ENCODE data around the gene TEX38.
"Not testable (repeated sequence)": the region's sequence is repeated elsewhere in the genome, so short reads cannot be mapped to it uniquely, and the experiment has no call there.

TEX38 gene
- total RNA-seq, result 0 to 0.12 (median 0) reads per million in 4 experiments

DNA sequence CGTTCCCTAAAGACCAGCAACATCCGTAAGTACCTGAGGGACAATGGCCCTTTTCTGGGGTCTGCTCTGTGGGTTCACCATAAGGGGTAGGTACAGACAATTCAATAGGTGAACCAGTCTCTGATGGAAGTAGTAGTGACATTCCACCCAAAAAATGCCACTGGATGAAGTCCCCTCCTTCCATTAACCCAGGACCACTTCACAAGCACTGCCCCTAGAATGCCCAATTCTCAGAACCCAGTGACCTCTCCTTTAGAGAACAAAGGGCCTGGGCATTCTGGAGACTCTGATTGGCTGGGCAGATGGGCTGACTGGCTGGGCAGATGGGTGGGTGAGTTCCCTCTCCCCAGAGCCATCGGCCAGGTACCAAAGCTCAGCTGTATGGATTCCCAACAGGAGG is at the start of gene TEX38:
TSS of gene TEX38 (plus strand) at position 301 of the 400 bp plus-strand sequence. CDS start at position 382, 81 bp downstream.
- DNase-seq, result no peak

- no peak for DNase-seq
These were observed 49.7 kb upstream of the TEX38 start for GRCh38 chr1:46621930-46622329.

DNA sequence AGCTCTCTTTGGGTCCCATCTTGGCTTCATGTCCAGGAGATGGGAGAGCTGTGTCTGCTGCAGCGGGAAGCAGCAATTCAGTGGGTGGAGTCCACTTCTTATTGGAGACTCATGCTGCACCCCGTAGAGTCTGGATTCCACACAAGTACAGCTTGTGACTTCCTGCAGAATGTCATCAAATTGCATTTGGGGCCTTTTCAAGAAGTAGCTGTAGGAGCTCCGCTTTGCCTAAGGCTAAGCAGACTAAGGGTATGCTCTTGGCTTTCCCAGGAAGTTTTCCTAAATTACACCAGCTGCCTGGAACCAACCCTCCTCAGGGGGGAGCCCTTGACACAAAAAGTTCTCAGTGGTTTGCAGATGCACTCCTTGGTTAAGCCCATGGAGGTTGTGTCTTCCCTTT is 49.3 kb upstream of the TEX38 start:
- no peak for DNase-seq

DNA sequence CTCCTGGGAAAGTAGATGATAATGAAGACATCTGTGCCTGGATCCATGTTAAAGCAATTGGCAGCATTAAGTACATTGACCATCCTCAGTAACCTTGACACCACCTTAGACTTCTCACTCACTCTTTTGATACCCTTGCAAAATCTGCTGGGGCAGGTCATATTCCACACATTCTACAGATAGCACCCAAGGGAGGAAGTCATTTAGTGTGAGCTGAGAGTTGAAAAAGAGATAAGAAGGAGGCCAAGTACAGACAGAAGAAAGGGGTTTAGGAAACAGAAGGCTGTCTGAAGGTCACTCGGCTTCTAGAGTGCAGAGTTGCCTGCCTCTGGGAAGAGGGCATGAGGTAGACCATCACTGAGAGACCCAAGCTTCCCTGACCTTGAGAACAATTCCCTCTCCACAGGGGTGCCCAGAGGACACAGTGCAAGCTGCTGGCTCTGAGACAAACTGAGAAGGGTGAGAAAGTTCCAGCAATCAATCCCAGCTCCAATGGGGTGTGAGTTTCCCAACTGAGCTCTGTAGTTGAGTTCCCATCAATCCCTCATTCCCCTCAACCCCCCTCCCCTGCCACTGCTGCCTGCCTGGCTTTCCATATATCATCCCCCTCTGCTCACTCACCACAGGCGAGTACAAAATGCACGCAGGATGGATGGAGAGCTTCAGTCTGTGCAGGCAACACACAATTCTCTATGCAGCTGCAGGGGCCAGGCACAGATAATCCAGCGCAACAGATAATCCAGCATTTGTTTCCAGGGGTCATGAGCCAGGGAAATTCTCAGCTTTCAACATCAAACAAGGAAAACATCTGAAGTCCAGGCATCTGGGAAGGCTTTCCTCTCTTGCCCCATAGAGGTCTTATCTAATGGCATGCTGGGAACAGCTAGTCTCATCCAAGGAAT is 47.7 kb upstream of the TEX38 start:
- no peak for DNase-seq

DNA sequence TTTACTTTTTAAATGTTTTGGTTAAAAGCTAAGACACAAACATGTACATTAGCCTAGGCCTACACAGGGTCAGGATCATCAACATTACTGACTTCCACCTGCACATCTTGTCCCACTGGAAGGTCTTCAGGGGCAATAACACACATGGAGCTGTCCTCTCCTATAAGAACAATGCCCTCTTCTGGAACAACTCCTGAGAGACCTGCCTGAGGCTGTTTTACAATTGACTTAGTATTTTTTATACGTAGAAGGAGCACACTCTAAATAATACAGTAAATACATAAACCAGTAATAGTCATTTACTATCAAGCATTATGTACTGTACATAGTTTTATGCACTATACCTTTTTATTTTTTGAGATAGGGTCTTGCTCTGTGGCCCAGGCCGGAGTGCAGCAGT is 40.9 kb upstream of the TEX38 start:
- DNase-seq, result no peak

GRCh38 chr1:46635205-46635604 is 36.4 kb upstream of the TEX38 start:
- no peak for DNase-seq

DNA sequence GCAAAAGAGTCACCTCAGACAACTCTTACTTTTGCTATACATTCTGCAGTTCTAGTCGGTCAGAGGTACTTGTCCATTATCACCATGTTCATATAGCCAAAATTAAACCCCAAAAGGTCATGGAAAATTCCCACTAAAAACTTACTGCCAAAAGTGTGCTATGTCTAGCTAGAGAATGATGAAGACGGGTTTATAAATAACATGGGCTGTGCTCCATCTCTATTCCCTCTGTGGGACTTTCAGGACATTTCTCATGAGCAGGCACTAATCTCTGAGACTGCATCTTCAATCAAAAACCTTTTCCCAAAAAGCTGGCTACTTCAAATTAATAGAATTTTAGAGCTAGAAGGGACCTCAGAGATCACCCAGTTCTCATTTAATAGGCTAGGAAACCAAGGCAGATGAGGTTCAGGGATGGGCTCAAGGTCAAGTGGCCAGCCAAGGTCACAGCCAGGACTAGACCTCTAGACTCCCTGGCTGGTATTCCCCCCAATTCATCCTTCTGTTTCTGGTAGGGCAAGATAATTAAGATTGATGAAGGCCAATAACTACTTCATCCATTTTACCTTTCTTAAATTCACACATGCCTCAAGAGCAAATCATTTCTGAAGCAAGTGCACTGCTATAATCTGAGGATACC is 34.1 kb upstream of the TEX38 start:
- DNase-seq, result no peak

DNA sequence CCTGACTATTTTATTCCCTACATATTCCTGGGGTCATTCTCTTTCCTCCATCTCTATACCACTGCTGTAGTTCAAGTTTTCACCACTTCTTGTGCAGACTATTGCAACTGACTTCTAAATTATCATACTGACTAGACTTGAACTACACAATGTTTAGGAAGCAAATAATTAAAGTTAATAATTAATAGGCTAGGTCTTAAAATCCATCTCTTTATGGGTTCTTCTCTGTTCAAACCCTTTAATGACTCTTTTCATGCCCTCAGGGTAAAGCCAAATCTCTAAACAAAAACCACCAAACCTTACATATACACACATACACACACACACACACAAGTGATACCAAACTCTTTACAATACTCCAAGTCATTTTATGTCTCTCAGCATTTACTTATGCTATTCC is 32.7 kb upstream of the TEX38 start:
- DNase-seq, result no peak

DNA sequence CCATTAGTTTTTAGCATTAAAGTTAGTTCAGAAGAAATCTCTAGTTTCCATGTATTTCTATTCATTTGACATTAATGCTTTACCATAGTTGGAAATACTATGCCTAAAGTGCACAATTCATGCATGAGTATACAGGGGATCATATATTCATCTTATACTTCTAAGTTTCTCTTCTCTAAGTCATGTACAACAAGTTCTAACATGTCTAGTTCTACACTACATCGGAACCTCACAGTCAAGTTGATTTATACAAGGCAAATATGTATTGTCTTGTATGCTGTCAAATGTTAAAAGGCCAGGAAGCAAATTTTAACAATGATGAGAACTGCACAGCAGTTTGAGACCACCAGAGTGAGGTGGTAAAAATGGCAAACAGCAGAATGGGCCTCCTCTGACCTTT is 32.1 kb upstream of the TEX38 start:
- DNase-seq, result no peak

DNA sequence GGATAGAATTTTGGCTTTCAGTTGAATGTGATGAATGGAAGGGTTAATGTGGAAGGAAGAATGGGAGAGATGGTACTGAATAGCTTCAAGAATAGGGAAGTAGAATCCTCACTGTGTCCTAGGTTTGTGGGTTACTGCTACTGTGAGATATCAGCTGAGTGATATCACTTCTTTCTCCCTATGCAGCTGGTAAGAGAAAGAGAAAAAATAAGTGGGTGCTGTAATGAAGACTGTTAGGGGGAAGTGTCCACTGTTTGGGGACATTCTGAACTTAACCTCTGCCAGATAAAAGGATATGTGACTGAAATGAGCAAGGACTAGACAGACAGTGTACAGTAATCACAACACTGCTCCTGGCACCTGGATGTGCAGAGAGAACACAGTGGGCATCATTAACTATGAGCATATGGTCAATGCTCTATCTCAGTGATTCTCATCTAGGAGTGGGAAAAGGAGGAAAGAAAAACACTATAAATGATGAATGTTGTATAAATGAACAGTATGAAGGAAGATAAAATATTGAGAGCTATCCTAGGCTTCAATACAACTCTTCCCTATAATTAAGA is 29.5 kb upstream of the TEX38 start:
- DNase-seq, result no peak

GRCh38 chr1:46643368-46643775 is 28.3 kb upstream of the TEX38 start:
- DNase-seq, result no peak

- DNase-seq, result no peak
These were observed 25.8 kb upstream of the TEX38 start for GRCh38 chr1:46645815-46646214.

- no peak for DNase-seq
These were observed 25.3 kb upstream of the TEX38 start for GRCh38 chr1:46646331-46646730.

DNA sequence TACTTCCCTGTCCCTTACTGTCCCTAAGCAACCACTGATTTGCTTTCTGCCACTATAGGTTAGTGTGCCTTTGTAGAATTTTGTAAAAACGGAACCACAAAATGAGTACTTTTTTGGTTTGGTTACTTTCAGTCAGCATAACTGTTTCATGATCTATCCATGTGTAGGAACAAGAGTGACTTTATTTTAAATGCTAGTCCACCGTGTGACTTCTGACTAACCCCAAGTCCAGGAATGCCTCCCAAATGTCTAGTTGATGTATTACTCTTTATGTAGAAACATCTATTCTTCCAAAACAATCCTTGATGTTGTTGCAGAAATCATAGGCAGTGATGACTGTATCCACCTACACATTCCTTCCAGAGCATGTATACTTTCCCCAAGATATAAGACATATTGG is 24.8 kb upstream of the TEX38 start:
- DNase-seq, result no peak

GRCh38 chr1:46647611-46648010 is 24.0 kb upstream of the TEX38 start:
- DNase-seq, result no peak

DNA sequence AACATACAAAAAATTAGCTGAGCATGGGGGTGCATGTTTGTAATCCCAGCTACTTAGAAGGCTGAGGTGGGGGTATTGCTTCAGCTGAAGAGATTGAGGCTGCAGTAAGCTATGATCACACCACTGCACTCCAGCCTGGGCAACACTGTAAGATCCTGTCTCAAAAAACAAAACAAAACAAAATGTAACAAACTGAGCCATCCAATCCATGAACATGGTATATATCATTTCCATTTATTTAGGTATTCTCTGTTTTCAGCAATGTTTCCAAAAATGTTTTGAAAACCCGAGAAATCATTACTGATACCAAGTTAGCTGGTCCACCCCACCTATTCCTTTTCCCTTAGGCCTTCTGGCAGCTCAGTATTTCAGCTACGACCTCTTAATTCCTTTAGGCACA is 21.9 kb upstream of the TEX38 start:
- DNase-seq, result no peak

- no peak for DNase-seq
These were observed 21.2 kb upstream of the TEX38 start for GRCh38 chr1:46650491-46650890.

DNA sequence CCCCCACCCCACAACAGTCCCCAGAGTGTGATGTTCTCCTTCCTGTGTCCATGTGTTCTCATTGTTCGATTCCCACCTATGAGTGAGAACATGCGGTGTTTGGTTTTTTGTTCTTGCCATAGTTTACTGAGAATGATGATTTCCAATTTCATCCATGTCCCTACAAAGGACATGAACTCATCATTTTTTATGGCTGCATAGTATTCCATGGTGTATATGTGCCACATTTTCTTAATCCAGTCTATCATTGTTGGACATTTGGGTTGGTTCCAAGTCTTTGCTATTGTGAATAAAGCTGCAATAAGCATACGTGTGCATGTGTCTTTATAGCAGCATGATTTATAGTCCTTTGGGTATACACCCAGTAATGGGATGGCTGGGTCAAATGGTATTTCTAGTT is 20.5 kb upstream of the TEX38 start:
- DNase-seq, result not testable (repeated sequence)

GRCh38 chr1:46652321-46653100 is 19.1 kb upstream of the TEX38 start:
- DNase-seq, result no peak

- DNase-seq, result no peak
These were observed 18.2 kb upstream of the TEX38 start for GRCh38 chr1:46653405-46653958.

- DNase-seq, result no peak
These were observed 17.6 kb upstream of the TEX38 start for GRCh38 chr1:46654012-46654411.

DNA sequence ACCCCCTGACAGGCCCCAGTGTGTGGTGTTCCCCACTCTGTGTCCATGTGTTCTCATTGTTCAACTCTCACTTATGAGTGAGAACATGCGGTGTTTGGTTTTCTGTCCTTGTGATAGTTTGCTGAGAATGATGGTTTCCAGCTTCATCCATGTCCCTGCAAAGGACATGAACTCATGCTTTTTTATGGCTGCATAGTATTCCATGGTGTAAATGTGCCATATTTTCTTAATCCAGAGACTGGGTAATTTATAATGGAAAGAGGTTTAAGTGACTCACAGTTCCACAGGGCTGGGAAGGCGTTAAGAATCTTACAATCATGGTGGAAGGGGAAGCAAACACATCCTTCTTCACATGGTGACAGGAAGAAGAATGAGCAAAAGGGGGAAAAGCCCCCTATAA is 17.0 kb upstream of the TEX38 start:
- not testable (repeated sequence) for DNase-seq

GRCh38 chr1:46655848-46656247 is 15.8 kb upstream of the TEX38 start:
- no peak for DNase-seq
